ENCODE measurements around the gene SMTN.
"Not testable (repeated sequence)": the region's sequence is repeated elsewhere in the genome, so short reads cannot be mapped to it uniquely, and the experiment has no call there.

Gene SMTN

GRCh38 chr22:31068970-31069369, 12.1 kb upstream of the SMTN start:
- TF ChIP-seq, protein P1, sequence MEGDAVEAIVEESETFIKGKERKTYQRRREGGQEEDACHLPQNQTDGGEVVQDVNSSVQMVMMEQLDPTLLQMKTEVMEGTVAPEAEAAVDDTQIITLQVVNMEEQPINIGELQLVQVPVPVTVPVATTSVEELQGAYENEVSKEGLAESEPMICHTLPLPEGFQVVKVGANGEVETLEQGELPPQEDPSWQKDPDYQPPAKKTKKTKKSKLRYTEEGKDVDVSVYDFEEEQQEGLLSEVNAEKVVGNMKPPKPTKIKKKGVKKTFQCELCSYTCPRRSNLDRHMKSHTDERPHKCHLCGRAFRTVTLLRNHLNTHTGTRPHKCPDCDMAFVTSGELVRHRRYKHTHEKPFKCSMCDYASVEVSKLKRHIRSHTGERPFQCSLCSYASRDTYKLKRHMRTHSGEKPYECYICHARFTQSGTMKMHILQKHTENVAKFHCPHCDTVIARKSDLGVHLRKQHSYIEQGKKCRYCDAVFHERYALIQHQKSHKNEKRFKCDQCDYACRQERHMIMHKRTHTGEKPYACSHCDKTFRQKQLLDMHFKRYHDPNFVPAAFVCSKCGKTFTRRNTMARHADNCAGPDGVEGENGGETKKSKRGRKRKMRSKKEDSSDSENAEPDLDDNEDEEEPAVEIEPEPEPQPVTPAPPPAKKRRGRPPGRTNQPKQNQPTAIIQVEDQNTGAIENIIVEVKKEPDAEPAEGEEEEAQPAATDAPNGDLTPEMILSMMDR (IDR thresholded peaks at IDR 0.05; ENCODE audit: low read depth, low read length): no peak
- H3K27me3 ChIP-seq (ENCODE audit: insufficient read depth, low read depth, severe bottlenecking): no peaks in the 10 kb centered on the region
- no peaks in the 10 kb centered on the region for H3K9me3 ChIP-seq (ENCODE audit: severe bottlenecking)
- H3K36me3 ChIP-seq: no peaks in the 10 kb centered on the region
- no peak for DNase-seq
- H3K4me3 ChIP-seq (ENCODE audit: low read depth, low read length): no peak overlapping the region
- no peak overlapping the region for H3K27ac ChIP-seq

DNA sequence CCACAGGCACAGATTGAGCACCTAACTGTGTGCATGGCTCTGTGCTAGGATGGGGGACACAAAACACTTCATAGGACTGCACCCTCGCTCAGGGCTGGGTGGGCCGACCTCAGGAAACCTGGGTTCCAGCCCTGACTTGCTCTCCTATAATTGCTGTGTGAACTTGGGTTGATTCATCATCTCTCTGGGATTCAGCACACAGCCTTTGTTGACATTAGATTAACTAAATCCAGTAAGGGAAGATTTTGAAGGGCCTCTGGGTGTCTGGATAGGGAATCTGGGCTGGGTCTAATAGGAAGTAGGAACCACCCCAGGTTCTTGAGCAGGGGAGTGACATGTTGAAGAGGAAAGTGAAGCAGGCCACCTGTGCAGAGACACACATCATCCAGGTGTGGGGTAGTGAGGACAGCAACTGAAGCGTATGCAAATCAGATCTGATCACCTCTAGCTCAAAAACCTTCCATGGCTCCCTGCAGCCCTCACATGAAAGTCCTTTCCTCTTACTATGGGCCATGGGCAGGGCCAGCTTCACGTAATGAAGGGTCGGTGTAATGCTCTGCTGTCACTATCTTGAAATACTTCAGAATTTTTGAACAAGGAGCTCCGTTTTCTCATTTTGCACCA, 11.3 kb upstream of the SMTN start:
- not testable (repeated sequence) for H3K4me3 ChIP-seq (ENCODE audit: low read depth, low read length); H3K27me3 ChIP-seq (ENCODE audit: insufficient read depth, low read depth, severe bottlenecking); DNase-seq; H3K9me3 ChIP-seq (ENCODE audit: severe bottlenecking); H3K27ac ChIP-seq; H3K36me3 ChIP-seq

DNA sequence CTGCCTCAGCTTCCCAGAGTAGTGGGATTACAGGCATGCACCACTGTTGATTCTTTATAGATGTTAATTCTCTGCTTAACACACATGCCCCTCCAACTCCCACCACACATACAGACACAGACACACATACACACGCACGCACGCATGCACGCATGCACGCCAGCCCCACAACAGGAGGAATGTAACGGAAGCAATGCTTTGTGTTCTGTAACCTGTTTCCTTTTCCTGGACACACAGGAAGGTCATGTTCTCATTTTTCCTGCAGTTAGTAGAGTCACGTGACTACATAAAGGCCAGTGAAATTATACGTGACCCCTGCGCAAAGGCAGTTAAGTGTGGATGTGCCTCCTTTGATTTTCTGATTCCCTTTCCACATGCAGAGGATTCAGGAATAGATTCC, 8.0 kb upstream of the SMTN start:
- H3K4me3 ChIP-seq (ENCODE audit: low read depth, low read length); H3K27me3 ChIP-seq (ENCODE audit: insufficient read depth, low read depth, severe bottlenecking); H3K36me3 ChIP-seq; H3K9me3 ChIP-seq (ENCODE audit: severe bottlenecking); DNase-seq; H3K27ac ChIP-seq: not testable (repeated sequence)

DNA sequence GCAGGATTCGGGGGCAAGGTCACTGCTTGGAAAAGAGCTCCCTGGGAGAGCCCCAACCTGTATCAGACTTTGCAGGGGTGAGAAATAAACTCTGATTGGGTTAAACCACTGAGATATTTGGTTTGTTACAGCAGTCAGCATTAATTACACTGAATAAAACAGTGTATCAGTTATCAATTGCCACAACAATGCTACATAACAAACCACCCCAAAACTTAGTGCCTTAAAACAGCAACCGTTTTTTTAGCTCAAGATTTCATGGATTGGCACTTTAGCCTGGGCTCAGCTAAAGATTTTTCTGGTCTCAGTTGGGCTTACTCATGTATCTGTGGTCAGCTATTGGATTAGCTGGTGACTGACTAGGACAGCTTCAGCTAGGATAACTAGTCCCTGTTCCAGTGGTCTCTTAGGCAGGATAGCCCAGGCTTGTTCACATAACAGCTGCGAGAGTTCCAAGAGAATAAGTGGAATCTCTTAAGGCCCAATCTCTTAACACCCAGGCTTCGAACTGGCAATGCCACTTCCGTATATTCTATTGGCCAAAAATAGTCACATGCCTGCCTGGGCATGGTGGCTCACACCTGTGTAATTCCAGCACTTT, 7.5 kb upstream of the SMTN start:
- not testable (repeated sequence) for H3K36me3 ChIP-seq; H3K9me3 ChIP-seq (ENCODE audit: severe bottlenecking); H3K4me3 ChIP-seq (ENCODE audit: low read depth, low read length); DNase-seq; H3K27me3 ChIP-seq (ENCODE audit: insufficient read depth, low read depth, severe bottlenecking); H3K27ac ChIP-seq

GRCh38 chr22:31075961-31076360, 5.2 kb upstream of the SMTN start:
- H3K9me3 ChIP-seq (ENCODE audit: severe bottlenecking): no peaks in the 10 kb centered on the region
- H3K4me3 ChIP-seq (ENCODE audit: low read depth, low read length): no peak overlapping the region
- no peaks in the 10 kb centered on the region for H3K36me3 ChIP-seq
- TF ChIP-seq, protein P1 (IDR thresholded peaks at IDR 0.05; ENCODE audit: low read depth, low read length): no peak
- H3K27me3 ChIP-seq (ENCODE audit: insufficient read depth, low read depth, severe bottlenecking): no peaks in the 10 kb centered on the region
- H3K27ac ChIP-seq: no peak overlapping the region
- DNase-seq: no peak

DNA sequence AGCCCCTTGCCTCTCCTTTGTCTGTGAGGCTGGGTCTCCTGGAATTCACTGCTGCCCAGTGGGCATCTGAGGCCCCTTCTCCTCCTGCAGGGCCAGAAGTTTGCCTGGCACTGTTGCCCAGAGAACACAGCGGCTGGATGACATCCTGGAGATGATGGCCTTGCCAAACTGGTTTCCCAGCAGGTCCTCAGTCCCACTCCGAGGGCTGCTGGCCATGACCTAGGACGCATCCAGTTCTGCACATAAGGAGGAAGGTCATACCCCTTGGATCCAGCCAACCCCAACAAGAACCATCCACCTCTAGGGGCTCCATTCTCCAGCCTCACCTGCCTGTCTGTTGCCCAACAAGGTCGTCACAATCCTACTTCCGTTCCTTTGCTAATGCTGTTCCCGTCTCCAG, 3.4 kb upstream of the SMTN start:
- Histone ChIP-seq H3K4me3 (ENCODE audit: low read depth, low read length) (no peak overlapping the region), H3K27ac (no peak overlapping the region)

GRCh38 chr22:31078389-31078788, 2.7 kb upstream of the SMTN start:
- not testable (repeated sequence) for H3K27ac ChIP-seq; H3K36me3 ChIP-seq; H3K9me3 ChIP-seq (ENCODE audit: severe bottlenecking); H3K27me3 ChIP-seq (ENCODE audit: insufficient read depth, low read depth, severe bottlenecking); H3K4me3 ChIP-seq (ENCODE audit: low read depth, low read length); DNase-seq

More for the DNA sequence above, 3.4 kb upstream of the SMTN start:
- H3K9me3 ChIP-seq (ENCODE audit: severe bottlenecking): no peaks in the 10 kb centered on the region
- DNase-seq: no peak
- H3K27me3 ChIP-seq (ENCODE audit: insufficient read depth, low read depth, severe bottlenecking): no peaks in the 10 kb centered on the region
- no peaks in the 10 kb centered on the region for H3K36me3 ChIP-seq
- TF ChIP-seq, protein P1 (IDR thresholded peaks at IDR 0.05; ENCODE audit: low read depth, low read length): no peak

- H3K9me3 ChIP-seq (ENCODE audit: severe bottlenecking): no peaks in the 10 kb centered on the region
- H3K27me3 ChIP-seq (ENCODE audit: insufficient read depth, low read depth, severe bottlenecking): no peaks in the 10 kb centered on the region
- TF ChIP-seq, protein P1 (IDR thresholded peaks at IDR 0.05; ENCODE audit: low read depth, low read length): no peak
- peaks cover 9% of the 10 kb centered on the region; the same call in 1 of the 2 replicates for H3K36me3 ChIP-seq
- DNase-seq: no peak
- H3K4me3 ChIP-seq (ENCODE audit: low read depth, low read length): no peak overlapping the region
- no peak overlapping the region for H3K27ac ChIP-seq
These were observed 1.9 kb upstream of the SMTN start for GRCh38 chr22:31079095-31079642.
